Stimulated activated naive CD8-positive, alpha-beta T cell treated with anti-CD3 and anti-CD28 coated beads, Interleukin-15, Interleukin-2, amounts not matched to agents 100 ng/mL and 50 ng/mL, for 24 hours (primary cell): ENCODE results near the gene TSPAN4.

Source experiments
- H3K27ac Mint-ChIP-seq: one replicate; pipeline ENCODE4 v1.8.0; 2021; ENCODE audit warnings: mild to moderate bottlenecking, mixed read lengths
- H3K27me3 Mint-ChIP-seq: one replicate; pipeline ENCODE4 v1.8.0; 2021; ENCODE audit warnings: mixed read lengths
- H3K36me3 Mint-ChIP-seq: one replicate; pipeline ENCODE4 v1.8.0; 2021; ENCODE audit warnings: low read depth, mixed read lengths
- H3K4me1 Mint-ChIP-seq: one replicate; pipeline ENCODE4 v1.8.0; 2021; ENCODE audit warnings: low read depth, mixed read lengths
- H3K4me3 Mint-ChIP-seq: one replicate; pipeline ENCODE4 v1.8.0; 2021; ENCODE audit warnings: mild to moderate bottlenecking, mixed read lengths
- H3K9me3 Mint-ChIP-seq: one replicate; pipeline ENCODE4 v1.8.0; 2021; ENCODE audit warnings: mixed read lengths

The TSPAN4 gene

GRCh38 chr11:865462-866430, 23.1 kb downstream of the TSPAN4 start:
- H3K27ac Mint-ChIP-seq = no peak overlapping the region
- no peaks in the 10 kb centered on the region for H3K9me3 Mint-ChIP-seq
- H3K27me3 Mint-ChIP-seq = no peaks in the 10 kb centered on the region
- H3K4me1 Mint-ChIP-seq = no peaks in the 10 kb centered on the region
- no peaks in the 10 kb centered on the region for H3K36me3 Mint-ChIP-seq
- H3K4me3 Mint-ChIP-seq = no peak overlapping the region

GRCh38 chr11:866481-866880, 23.8 kb downstream of the TSPAN4 start:
- H3K4me3 Mint-ChIP-seq = no peak overlapping the region
- no peak overlapping the region for H3K27ac Mint-ChIP-seq
- H3K27me3 Mint-ChIP-seq = no peaks in the 10 kb centered on the region
- no peaks in the 10 kb centered on the region for H3K9me3 Mint-ChIP-seq
- H3K4me1 Mint-ChIP-seq = no peaks in the 10 kb centered on the region
- no peaks in the 10 kb centered on the region for H3K36me3 Mint-ChIP-seq

- H3K4me3 Mint-ChIP-seq = no peak overlapping the region
- no peaks in the 10 kb centered on the region for H3K9me3 Mint-ChIP-seq
- no peaks in the 10 kb centered on the region for H3K27me3 Mint-ChIP-seq
- H3K27ac Mint-ChIP-seq = no peak overlapping the region
- no peaks in the 10 kb centered on the region for H3K4me1 Mint-ChIP-seq
- H3K36me3 Mint-ChIP-seq = no peaks in the 10 kb centered on the region
These were observed 25.3 kb downstream of the TSPAN4 start for GRCh38 chr11:867856-868358.

- no peak overlapping the region for H3K27ac Mint-ChIP-seq
- H3K36me3 Mint-ChIP-seq = no peaks in the 10 kb centered on the region
- no peaks in the 10 kb centered on the region for H3K9me3 Mint-ChIP-seq
- H3K4me3 Mint-ChIP-seq = no peak overlapping the region
- H3K27me3 Mint-ChIP-seq = no peaks in the 10 kb centered on the region
- H3K4me1 Mint-ChIP-seq = no peaks in the 10 kb centered on the region
These were observed 25.7 kb downstream of the TSPAN4 start for GRCh38 chr11:868394-868793.

GRCh38 chr11:868802-869201, 26.1 kb downstream of the TSPAN4 start:
- H3K36me3 Mint-ChIP-seq = peaks cover 3% of the 10 kb centered on the region
- no peak overlapping the region for H3K4me3 Mint-ChIP-seq
- no peak overlapping the region for H3K27ac Mint-ChIP-seq
- no peaks in the 10 kb centered on the region for H3K4me1 Mint-ChIP-seq
- no peaks in the 10 kb centered on the region for H3K27me3 Mint-ChIP-seq
- H3K9me3 Mint-ChIP-seq = no peaks in the 10 kb centered on the region

GRCh38 chr11:869399-870126, 26.9 kb downstream of the TSPAN4 start:
- no peak overlapping the region for H3K27ac Mint-ChIP-seq
- H3K4me3 Mint-ChIP-seq = no peak overlapping the region
- H3K27me3 Mint-ChIP-seq = no peaks in the 10 kb centered on the region
- H3K36me3 Mint-ChIP-seq = peaks cover 4% of the 10 kb centered on the region
- no peaks in the 10 kb centered on the region for H3K9me3 Mint-ChIP-seq
- no peaks in the 10 kb centered on the region for H3K4me1 Mint-ChIP-seq

- Mint-ChIP-seq H3K4me1 (no peaks in the 10 kb centered on the region), H3K27ac (no peak overlapping the region), H3K9me3 (no peaks in the 10 kb centered on the region), H3K36me3 (peaks cover 4% of the 10 kb centered on the region), H3K27me3 (no peaks in the 10 kb centered on the region), H3K4me3 (no peak overlapping the region)
These were observed 27.4 kb downstream of the TSPAN4 start for GRCh38 chr11:870127-870413.

GRCh38 chr11:870418-870817, 27.8 kb downstream of the TSPAN4 start:
- Mint-ChIP-seq H3K27ac (no peak overlapping the region), H3K27me3 (no peaks in the 10 kb centered on the region), H3K4me1 (no peaks in the 10 kb centered on the region), H3K4me3 (no peak overlapping the region), H3K36me3 (peaks cover 4% of the 10 kb centered on the region), H3K9me3 (no peaks in the 10 kb centered on the region)

GRCh38 chr11:871472-871871, 28.8 kb downstream of the TSPAN4 start:
- Mint-ChIP-seq H3K27me3 (no peaks in the 10 kb centered on the region), H3K36me3 (peaks cover 4% of the 10 kb centered on the region), H3K27ac (no peak overlapping the region), H3K4me1 (no peaks in the 10 kb centered on the region), H3K4me3 (no peak overlapping the region), H3K9me3 (no peaks in the 10 kb centered on the region)

- Mint-ChIP-seq H3K27me3 (no peaks in the 10 kb centered on the region), H3K27ac (no peak overlapping the region), H3K36me3 (peaks cover 6% of the 10 kb centered on the region), H3K9me3 (no peaks in the 10 kb centered on the region), H3K4me3 (no peak overlapping the region), H3K4me1 (no peaks in the 10 kb centered on the region)
These were observed 30.1 kb downstream of the TSPAN4 start for GRCh38 chr11:872799-873198.

- Mint-ChIP-seq H3K27me3 (no peaks in the 10 kb centered on the region), H3K9me3 (no peaks in the 10 kb centered on the region), H3K4me1 (no peaks in the 10 kb centered on the region), H3K36me3 (peaks cover 8% of the 10 kb centered on the region), H3K4me3 (no peak overlapping the region), H3K27ac (no peak overlapping the region)
These were observed 31.1 kb downstream of the TSPAN4 start for GRCh38 chr11:873706-874105.

- no peaks in the 10 kb centered on the region for H3K4me1 Mint-ChIP-seq
- no peaks in the 10 kb centered on the region for H3K27me3 Mint-ChIP-seq
- no peaks in the 10 kb centered on the region for H3K9me3 Mint-ChIP-seq
- H3K36me3 Mint-ChIP-seq = peaks cover 15% of the 10 kb centered on the region
- H3K4me3 Mint-ChIP-seq = no peak overlapping the region
- H3K27ac Mint-ChIP-seq = no peak overlapping the region
These were observed 32.6 kb downstream of the TSPAN4 start for GRCh38 chr11:875203-875602.

- Mint-ChIP-seq H3K27me3 (no peaks in the 10 kb centered on the region), H3K9me3 (no peaks in the 10 kb centered on the region), H3K4me3 (no peak overlapping the region), H3K27ac (no peak overlapping the region), H3K4me1 (no peaks in the 10 kb centered on the region), H3K36me3 (peaks cover 17% of the 10 kb centered on the region)
These were observed 33.2 kb downstream of the TSPAN4 start for GRCh38 chr11:875769-876301.

- Mint-ChIP-seq H3K27ac (no peak overlapping the region), H3K4me1 (no peaks in the 10 kb centered on the region), H3K4me3 (no peak overlapping the region), H3K36me3 (peaks cover 20% of the 10 kb centered on the region), H3K9me3 (no peaks in the 10 kb centered on the region), H3K27me3 (no peaks in the 10 kb centered on the region)
These were observed 33.9 kb downstream of the TSPAN4 start for GRCh38 chr11:876545-876944.

GRCh38 chr11:877565-877964, 34.9 kb downstream of the TSPAN4 start:
- H3K9me3 Mint-ChIP-seq = no peaks in the 10 kb centered on the region
- no peaks in the 10 kb centered on the region for H3K27me3 Mint-ChIP-seq
- no peak overlapping the region for H3K4me3 Mint-ChIP-seq

More at GRCh38 chr11:877565-877964, 34.9 kb downstream of the TSPAN4 start:
- no peak overlapping the region for H3K27ac Mint-ChIP-seq
- H3K4me1 Mint-ChIP-seq = no peaks in the 10 kb centered on the region
- H3K36me3 Mint-ChIP-seq = peaks cover 26% of the 10 kb centered on the region
